Large intestine (tissue), 3 donors: ENCODE results near the gene TSPAN18. TPM values are rescaled to one million over a fixed set of nuclear protein-coding genes. Genes with fewer than 3 reads are reported as not detected.

ENCODE experiments used
- DNase-seq, 2 donors: peaks; one replicate each; pipeline versions ENCODE4 v3.0.0 to v3.0.0-alpha.2; 2013
- H3K27ac ChIP-seq: one replicate; pipeline ENCODE4 v1.5.1; 2013; ENCODE audit warnings: low read length
- H3K27me3 ChIP-seq: 2 replicates; pipeline ENCODE4 v1.6.1; 2013; ENCODE audit warnings: low read length; ENCODE audit not compliant: control insufficient read depth, insufficient read depth
- H3K36me3 ChIP-seq: 2 replicates; pipeline ENCODE4 v1.6.1; 2013; ENCODE audit warnings: low read length; ENCODE audit not compliant: control insufficient read depth, insufficient read depth
- H3K4me1 ChIP-seq: one replicate; pipeline ENCODE4 v1.6.1; 2013; ENCODE audit warnings: low read length; ENCODE audit not compliant: control insufficient read depth, insufficient read depth
- H3K4me3 ChIP-seq: one replicate; pipeline ENCODE4 v1.5.1; 2013; ENCODE audit warnings: low read length
- H3K9me3 ChIP-seq: one replicate; pipeline ENCODE4 v1.6.1; 2013; ENCODE audit warnings: mild to moderate bottlenecking, low read depth, low read length, moderate library complexity; ENCODE audit not compliant: control insufficient read depth
- WGBS: methylation state at CpG from one replicate; pipeline ENCODE4 v1.1.5; 2013; ENCODE audit warnings: low lambda C conversion rate; ENCODE audit not compliant: insufficient coverage; 5-methylcytosine and 5-hydroxymethylcytosine counted together
- polyA plus RNA-seq: library from polyadenylated mRNA; unstranded; fragments of 120-200 nt; gene quantifications from one replicate; pipeline ENCODE4 v1.2.1, GENCODE V29; 2013

TSPAN18 gene
- polyA plus RNA-seq, 1 donor = 59.1 TPM

- no CpG with 5 or more reads among the region's 12 CpGs for WGBS
- no peak overlapping the region for H3K4me3 ChIP-seq
- no peaks in the 10 kb centered on the region for H3K9me3 ChIP-seq
- no peaks in the 10 kb centered on the region for H3K27me3 ChIP-seq
- H3K36me3 ChIP-seq = no peaks in the 10 kb centered on the region
- no peak overlapping the region for H3K27ac ChIP-seq
- peaks cover 8% of the 10 kb centered on the region for H3K4me1 ChIP-seq
- no peak for DNase-seq
These were observed 32.3 kb upstream of the TSPAN18 start for GRCh38 chr11:44694443-44694842.

DNA sequence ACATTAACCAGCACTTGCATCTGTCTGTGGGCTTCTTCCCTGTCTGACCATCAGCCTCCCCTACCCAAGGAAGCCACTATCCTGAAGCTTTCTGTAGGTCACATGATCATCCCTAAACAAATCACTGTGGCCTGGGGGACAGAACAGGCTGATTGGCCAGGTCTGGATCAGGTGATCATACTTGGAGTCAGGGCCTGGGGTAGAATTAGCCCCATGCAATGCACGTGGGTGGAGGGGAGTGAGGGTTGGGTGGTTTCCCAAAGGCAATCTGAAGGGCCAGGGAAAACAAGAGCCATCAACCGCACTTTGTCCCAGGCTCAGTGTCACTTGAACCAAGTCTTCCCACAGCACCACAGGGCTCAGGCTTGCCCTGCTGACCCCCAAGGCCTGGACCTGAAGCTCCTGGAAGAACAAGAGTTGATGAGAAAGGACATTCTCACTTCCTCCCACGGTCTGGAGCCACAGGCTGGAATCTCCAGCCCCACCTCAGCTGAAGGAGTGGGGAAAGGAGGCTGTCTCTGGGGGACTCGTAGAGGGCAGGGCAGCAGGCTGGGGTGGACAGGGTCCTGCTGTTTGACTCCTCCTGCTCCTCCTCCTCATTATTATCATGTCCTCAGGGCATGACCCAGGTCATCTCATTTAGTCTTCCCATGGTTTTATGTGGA, 31.5 kb upstream of the TSPAN18 start:
- H3K27ac ChIP-seq = no peak overlapping the region
- H3K36me3 ChIP-seq = no peaks in the 10 kb centered on the region
- H3K4me3 ChIP-seq = no peak overlapping the region
- H3K4me1 ChIP-seq = peaks cover 8% of the 10 kb centered on the region
- H3K27me3 ChIP-seq = peaks cover 2% of the 10 kb centered on the region
- no peak for DNase-seq
- no peaks in the 10 kb centered on the region for H3K9me3 ChIP-seq
- WGBS = no CpG with 5 or more reads among the region's 4 CpGs

GRCh38 chr11:44698252-44698912, 28.4 kb upstream of the TSPAN18 start:
- no peak for DNase-seq
- Histone ChIP-seq H3K27me3 (peaks cover 2% of the 10 kb centered on the region), H3K4me1 (no peaks in the 10 kb centered on the region), H3K4me3 (no peak overlapping the region), H3K36me3 (no peaks in the 10 kb centered on the region), H3K9me3 (no peaks in the 10 kb centered on the region), H3K27ac (no peak overlapping the region)
- WGBS = 53% methylated on average over 2 of the region's 13 CpGs

DNA sequence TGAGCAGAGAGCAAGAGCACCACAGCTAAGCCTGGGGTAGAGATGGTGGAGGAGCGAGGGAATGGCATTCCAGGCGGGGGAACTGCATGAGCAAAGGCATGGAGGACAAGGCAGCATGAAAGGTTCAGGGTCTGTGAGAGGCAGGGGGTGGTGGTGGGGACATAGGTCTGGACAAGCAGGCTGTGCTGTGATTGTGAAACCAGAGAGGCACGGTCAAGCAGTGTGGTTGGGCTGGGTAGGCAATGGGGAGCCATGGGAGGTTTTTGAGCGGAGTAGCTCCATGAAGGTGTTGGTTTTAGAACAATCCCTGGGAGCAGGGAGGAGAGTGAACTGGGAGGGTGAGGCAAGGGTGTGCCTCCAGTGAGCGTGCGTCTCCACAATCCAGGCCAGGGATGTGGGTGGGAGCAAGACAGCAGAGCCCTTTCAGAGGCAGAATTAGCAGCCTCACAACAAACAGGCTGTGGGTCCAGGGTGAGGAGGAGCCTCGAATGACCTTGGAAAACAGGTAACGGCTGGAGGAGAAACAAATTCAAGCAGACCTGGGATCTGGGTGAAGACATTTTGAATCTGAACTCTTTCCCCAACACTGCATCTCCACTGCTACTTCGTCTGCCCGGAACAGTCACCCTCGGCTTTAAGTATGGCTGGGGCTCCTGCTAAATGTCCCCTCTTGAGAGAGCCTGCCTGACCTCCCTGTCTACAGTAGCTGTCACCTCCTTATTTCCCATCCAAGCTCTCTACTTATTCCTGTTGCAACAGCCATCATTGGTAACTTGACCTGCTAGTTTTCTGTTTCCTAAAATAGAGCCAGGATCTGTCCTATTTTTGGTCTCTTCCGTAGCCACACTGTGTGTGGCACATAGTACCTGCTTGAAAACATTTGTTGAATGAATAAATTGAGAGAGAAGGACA, 27.0 kb upstream of the TSPAN18 start:
- H3K4me3 ChIP-seq = no peak overlapping the region
- H3K36me3 ChIP-seq = no peaks in the 10 kb centered on the region
- H3K9me3 ChIP-seq = no peaks in the 10 kb centered on the region
- peaks cover 2% of the 10 kb centered on the region for H3K27me3 ChIP-seq
- H3K4me1 ChIP-seq = no peaks in the 10 kb centered on the region
- no CpG with 5 or more reads among the region's 12 CpGs for WGBS
- DNase-seq = no peak
- no peak overlapping the region for H3K27ac ChIP-seq

GRCh38 chr11:44701276-44701675, 25.5 kb upstream of the TSPAN18 start:
- no CpG with 5 or more reads among the region's 2 CpGs for WGBS
- Histone ChIP-seq H3K4me3 (no peak overlapping the region), H3K27me3 (peaks cover 2% of the 10 kb centered on the region), H3K9me3 (no peaks in the 10 kb centered on the region), H3K27ac (no peak overlapping the region), H3K4me1 (no peaks in the 10 kb centered on the region), H3K36me3 (no peaks in the 10 kb centered on the region)
- no peak for DNase-seq

GRCh38 chr11:44702889-44703288, 23.9 kb upstream of the TSPAN18 start:
- H3K36me3 ChIP-seq = no peaks in the 10 kb centered on the region

GRCh38 chr11:44707094-44707493, 19.7 kb upstream of the TSPAN18 start:
- no CpG with 5 or more reads among the region's 2 CpGs for WGBS
- no peak for DNase-seq

More at GRCh38 chr11:44702889-44703288, 23.9 kb upstream of the TSPAN18 start:
- Histone ChIP-seq H3K27ac (no peak overlapping the region), H3K9me3 (no peaks in the 10 kb centered on the region), H3K4me3 (no peak overlapping the region), H3K4me1 (no peaks in the 10 kb centered on the region), H3K27me3 (peaks cover 2% of the 10 kb centered on the region)
- no peak for DNase-seq
- no CpG with 5 or more reads among the region's 4 CpGs for WGBS

GRCh38 chr11:44708009-44708408, 18.8 kb upstream of the TSPAN18 start:
- no peaks in the 10 kb centered on the region for H3K36me3 ChIP-seq
- H3K4me3 ChIP-seq = no peak overlapping the region
- H3K4me1 ChIP-seq = peaks cover 20% of the 10 kb centered on the region
- no peak overlapping the region for H3K27ac ChIP-seq
- no CpG with 5 or more reads among the region's 10 CpGs for WGBS
- H3K9me3 ChIP-seq = no peaks in the 10 kb centered on the region
- DNase-seq = no peak
- H3K27me3 ChIP-seq = no peaks in the 10 kb centered on the region

More at GRCh38 chr11:44707094-44707493, 19.7 kb upstream of the TSPAN18 start:
- no peak overlapping the region for H3K27ac ChIP-seq
- H3K9me3 ChIP-seq = no peaks in the 10 kb centered on the region
- H3K4me1 ChIP-seq = peaks cover 20% of the 10 kb centered on the region
- H3K27me3 ChIP-seq = no peaks in the 10 kb centered on the region
- H3K36me3 ChIP-seq = no peaks in the 10 kb centered on the region
- H3K4me3 ChIP-seq = no peak overlapping the region

- 80% methylated on average over 1 of the region's 6 CpGs for WGBS
- Histone ChIP-seq H3K27me3 (no peaks in the 10 kb centered on the region), H3K4me3 (no peak overlapping the region), H3K4me1 (peaks cover 20% of the 10 kb centered on the region), H3K36me3 (no peaks in the 10 kb centered on the region), H3K9me3 (no peaks in the 10 kb centered on the region), H3K27ac (peak overlapping the region; percentile 12)
- no peak for DNase-seq
These were observed 18.1 kb upstream of the TSPAN18 start for GRCh38 chr11:44708523-44709280.

DNA sequence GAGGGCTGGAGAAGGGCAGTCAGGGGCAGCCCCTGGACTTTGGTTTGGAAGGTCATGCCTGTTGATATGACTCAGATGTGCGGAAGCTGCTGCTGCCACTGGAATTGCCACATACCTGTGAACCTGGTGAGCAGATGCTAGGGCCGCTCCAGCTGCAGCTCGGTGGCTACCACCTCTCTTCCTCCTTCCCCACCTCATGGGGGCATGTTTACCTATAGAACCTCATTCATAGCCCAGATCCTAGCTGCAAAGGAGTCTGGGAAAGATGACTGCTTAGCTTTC, 17.5 kb upstream of the TSPAN18 start:
- H3K36me3 ChIP-seq = no peaks in the 10 kb centered on the region
- H3K9me3 ChIP-seq = no peaks in the 10 kb centered on the region
- peak; percentile 80 to 88 for DNase-seq
- WGBS = no CpG with 5 or more reads among the region's 3 CpGs
- no peak overlapping the region for H3K4me3 ChIP-seq
- H3K27ac ChIP-seq = peak overlapping the region; percentile 68
- no peaks in the 10 kb centered on the region for H3K27me3 ChIP-seq
- H3K4me1 ChIP-seq = peaks cover 20% of the 10 kb centered on the region
